ENCODE data around the gene KRTAP10-10.

Gene KRTAP10-10, protein sequence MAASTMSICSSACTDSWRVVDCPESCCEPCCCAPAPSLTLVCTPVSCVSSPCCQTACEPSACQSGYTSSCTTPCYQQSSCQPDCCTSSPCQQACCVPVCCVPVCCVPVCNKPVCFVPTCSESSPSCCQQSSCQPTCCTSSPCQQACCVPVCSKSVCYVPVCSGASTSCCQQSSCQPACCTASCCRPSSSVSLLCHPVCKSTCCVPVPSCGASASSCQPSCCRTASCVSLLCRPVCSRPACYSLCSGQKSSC

DNA sequence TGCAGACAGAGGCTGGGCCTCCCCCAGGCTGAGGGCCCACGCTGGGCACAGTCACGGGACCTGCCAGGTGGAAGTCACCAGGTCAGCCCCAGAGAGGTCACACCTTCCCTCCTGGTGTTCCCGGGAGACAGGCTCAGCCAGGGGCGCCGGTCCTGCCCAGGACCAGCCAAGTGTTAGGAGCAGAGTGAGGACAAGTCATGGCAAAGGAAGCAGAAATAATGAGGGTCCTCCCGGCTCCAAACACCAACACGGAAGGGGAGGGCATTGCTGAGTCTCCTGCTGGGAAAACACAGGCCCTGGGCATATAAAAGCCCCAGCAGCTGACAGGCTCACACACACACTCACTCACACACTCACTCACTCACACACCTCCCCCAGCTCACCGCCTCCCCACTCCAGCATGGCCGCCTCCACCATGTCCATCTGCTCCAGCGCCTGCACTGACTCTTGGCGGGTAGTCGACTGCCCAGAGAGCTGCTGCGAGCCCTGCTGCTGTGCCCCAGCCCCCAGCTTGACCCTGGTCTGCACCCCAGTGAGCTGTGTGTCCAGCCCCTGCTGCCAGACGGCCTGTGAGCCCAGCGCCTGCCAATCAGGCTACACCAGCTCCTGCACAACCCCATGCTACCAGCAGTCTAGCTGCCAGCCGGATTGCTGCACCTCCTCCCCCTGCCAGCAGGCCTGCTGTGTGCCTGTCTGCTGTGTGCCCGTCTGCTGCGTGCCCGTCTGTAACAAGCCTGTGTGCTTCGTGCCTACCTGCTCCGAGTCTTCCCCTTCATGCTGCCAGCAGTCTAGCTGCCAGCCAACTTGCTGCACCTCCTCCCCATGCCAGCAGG lies at the start of gene KRTAP10-10:
Gene KRTAP10-10 (plus strand): TSS at position 339 of the 833 bp plus-strand sequence. CDS start 62 bp downstream, at position 401.
- DNase-seq (no peak), ATAC-seq (ENCODE audit: insufficient read depth, low read depth) (no peak)
- Histone ChIP-seq H3K4me3 (ENCODE audit: low read depth in 1 of 2, low read length in 2 of 2) (no peak within 1 kb of the TSS), H3K9me3 (ENCODE audit: insufficient read depth, low read length, severe bottlenecking) (no peaks in the 10 kb centered on the region), H3K36me3 (ENCODE audit: insufficient read depth, low read length) (no peaks in the 10 kb centered on the region), H2AFZ (ENCODE audit: low read depth, low read length) (no peak within 1 kb of the TSS), H4K20me1 (ENCODE audit: insufficient read depth, low read length) (no peaks in the 10 kb centered on the region), H3K9ac (ENCODE audit: low read depth, low read length) (no peak within 1 kb of the TSS), H3K27ac (ENCODE audit: low read length) (no peak within 1 kb of the TSS), H3K4me1 (ENCODE audit: insufficient read depth, low read length) (no peaks in the 10 kb centered on the region), H3K4me2 (ENCODE audit: insufficient read depth, low read length) (no peak within 1 kb of the TSS), H3K79me2 (ENCODE audit: insufficient read depth, low read length) (no peaks in the 10 kb centered on the region), H3K27me3 (ENCODE audit: insufficient read depth, low read length, poor library complexity) (no peaks in the 10 kb centered on the region)
- no peak for TF ChIP-seq EZH2 (IDR thresholded peaks at IDR 0.05; ENCODE audit: borderline replicate concordance, low read depth, low read length, severe bottlenecking)
- TF ChIP-seq, protein P1, sequence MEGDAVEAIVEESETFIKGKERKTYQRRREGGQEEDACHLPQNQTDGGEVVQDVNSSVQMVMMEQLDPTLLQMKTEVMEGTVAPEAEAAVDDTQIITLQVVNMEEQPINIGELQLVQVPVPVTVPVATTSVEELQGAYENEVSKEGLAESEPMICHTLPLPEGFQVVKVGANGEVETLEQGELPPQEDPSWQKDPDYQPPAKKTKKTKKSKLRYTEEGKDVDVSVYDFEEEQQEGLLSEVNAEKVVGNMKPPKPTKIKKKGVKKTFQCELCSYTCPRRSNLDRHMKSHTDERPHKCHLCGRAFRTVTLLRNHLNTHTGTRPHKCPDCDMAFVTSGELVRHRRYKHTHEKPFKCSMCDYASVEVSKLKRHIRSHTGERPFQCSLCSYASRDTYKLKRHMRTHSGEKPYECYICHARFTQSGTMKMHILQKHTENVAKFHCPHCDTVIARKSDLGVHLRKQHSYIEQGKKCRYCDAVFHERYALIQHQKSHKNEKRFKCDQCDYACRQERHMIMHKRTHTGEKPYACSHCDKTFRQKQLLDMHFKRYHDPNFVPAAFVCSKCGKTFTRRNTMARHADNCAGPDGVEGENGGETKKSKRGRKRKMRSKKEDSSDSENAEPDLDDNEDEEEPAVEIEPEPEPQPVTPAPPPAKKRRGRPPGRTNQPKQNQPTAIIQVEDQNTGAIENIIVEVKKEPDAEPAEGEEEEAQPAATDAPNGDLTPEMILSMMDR (IDR thresholded peaks at IDR 0.05; ENCODE audit: borderline replicate concordance, extremely low read depth, low read length, poor library complexity, severe bottlenecking) = no peak

DNA sequence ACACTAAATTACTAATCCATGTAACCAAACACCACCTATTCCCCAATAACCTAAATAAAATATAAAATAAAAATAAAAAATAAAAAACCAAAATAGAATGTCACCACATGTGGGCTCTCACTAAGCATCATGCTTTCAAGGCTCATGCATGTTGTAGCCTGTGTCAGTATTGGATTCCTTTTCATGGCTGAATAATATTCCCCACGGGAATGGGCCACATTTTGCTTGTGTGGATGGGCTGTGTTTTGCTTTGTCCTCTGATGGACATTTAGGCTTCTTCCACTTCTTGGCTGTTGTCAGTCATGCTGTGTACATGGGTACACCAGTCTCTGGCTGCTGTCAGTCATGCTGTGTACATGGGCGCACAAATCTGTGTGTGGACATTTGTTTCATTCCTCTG lies 48.1 kb upstream of the KRTAP10-10 start:
- H2AFZ ChIP-seq (ENCODE audit: low read depth, low read length) = no peak overlapping the region
- no peaks in the 10 kb centered on the region for H3K36me3 ChIP-seq (ENCODE audit: insufficient read depth, low read length)
- no peaks in the 10 kb centered on the region for H3K9me3 ChIP-seq (ENCODE audit: insufficient read depth, low read length, severe bottlenecking)
- DNase-seq (no peak), ATAC-seq (ENCODE audit: insufficient read depth, low read depth) (no peak)
- no peak overlapping the region for H3K4me2 ChIP-seq (ENCODE audit: insufficient read depth, low read length)
- peaks cover 7% of the 10 kb centered on the region for H3K27me3 ChIP-seq (ENCODE audit: insufficient read depth, low read length, poor library complexity)
- TF ChIP-seq EZH2 (IDR thresholded peaks at IDR 0.05; ENCODE audit: borderline replicate concordance, low read depth, low read length, severe bottlenecking) = no peak
- TF ChIP-seq, protein P1 (IDR thresholded peaks at IDR 0.05; ENCODE audit: borderline replicate concordance, extremely low read depth, low read length, poor library complexity, severe bottlenecking) = no peak
- no peaks in the 10 kb centered on the region for H3K79me2 ChIP-seq (ENCODE audit: insufficient read depth, low read length)
- no peaks in the 10 kb centered on the region for H4K20me1 ChIP-seq (ENCODE audit: insufficient read depth, low read length)
- H3K9ac ChIP-seq (ENCODE audit: low read depth, low read length) = no peak overlapping the region
- H3K4me1 ChIP-seq (ENCODE audit: insufficient read depth, low read length) = no peaks in the 10 kb centered on the region
- no peak overlapping the region for H3K27ac ChIP-seq (ENCODE audit: low read length)
- H3K4me3 ChIP-seq (ENCODE audit: low read depth in 1 of 2, low read length in 2 of 2) = no peak overlapping the region

DNA sequence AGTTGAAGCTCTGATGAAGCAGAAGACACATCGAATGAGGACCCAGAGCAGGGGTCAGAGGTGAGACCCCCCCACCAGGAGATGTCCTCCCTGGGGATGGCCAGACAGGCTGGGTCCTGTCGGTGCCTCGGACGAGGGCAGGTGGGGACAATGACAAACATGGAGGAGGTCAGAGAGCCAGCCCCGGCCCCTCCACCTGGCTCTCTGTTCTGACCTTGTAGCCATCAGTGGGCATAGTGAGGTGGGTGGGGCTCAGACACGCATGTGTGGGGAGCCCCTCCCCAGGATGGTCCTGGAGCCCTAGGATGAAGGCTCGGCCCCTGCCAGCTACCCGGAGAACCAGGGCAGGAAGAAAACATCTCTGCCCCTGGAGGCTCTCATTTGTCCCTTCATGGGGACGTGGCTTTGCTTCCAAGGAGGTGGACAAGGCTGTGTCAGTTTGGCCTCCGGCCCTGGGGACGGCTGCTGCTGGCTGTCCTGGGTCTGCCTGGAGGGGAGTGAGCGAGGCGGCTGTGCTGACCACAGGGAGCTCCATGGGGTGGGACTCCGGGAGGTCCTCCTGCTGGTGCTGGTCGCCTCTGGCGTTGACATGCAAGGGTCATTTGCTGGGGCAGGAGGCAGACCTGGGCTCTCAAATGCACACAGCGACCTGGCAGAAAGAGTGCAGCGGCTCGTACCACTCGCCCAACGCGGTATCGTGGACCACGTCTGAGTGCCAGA lies 47.4 kb upstream of the KRTAP10-10 start:
- Histone ChIP-seq H4K20me1 (ENCODE audit: insufficient read depth, low read length) (no peaks in the 10 kb centered on the region), H3K4me2 (ENCODE audit: insufficient read depth, low read length) (no peak overlapping the region), H2AFZ (ENCODE audit: low read depth, low read length) (no peak overlapping the region), H3K9ac (ENCODE audit: low read depth, low read length) (no peak overlapping the region), H3K79me2 (ENCODE audit: insufficient read depth, low read length) (no peaks in the 10 kb centered on the region), H3K27me3 (ENCODE audit: insufficient read depth, low read length, poor library complexity) (peaks cover 7% of the 10 kb centered on the region), H3K9me3 (ENCODE audit: insufficient read depth, low read length, severe bottlenecking) (no peaks in the 10 kb centered on the region), H3K4me3 (ENCODE audit: low read depth in 1 of 2, low read length in 2 of 2) (no peak overlapping the region), H3K27ac (ENCODE audit: low read length) (no peak overlapping the region), H3K4me1 (ENCODE audit: insufficient read depth, low read length) (no peaks in the 10 kb centered on the region), H3K36me3 (ENCODE audit: insufficient read depth, low read length) (no peaks in the 10 kb centered on the region)
- TF ChIP-seq, protein P1 (IDR thresholded peaks at IDR 0.05; ENCODE audit: borderline replicate concordance, extremely low read depth, low read length, poor library complexity, severe bottlenecking) = no peak
- no peak for TF ChIP-seq EZH2 (IDR thresholded peaks at IDR 0.05; ENCODE audit: borderline replicate concordance, low read depth, low read length, severe bottlenecking)
- no peak for ATAC-seq (ENCODE audit: insufficient read depth, low read depth)
- DNase-seq = no peak

Measured in DND-41 (cell line).